ENCODE measurements around the gene WTIP.

Gene WTIP

DNA sequence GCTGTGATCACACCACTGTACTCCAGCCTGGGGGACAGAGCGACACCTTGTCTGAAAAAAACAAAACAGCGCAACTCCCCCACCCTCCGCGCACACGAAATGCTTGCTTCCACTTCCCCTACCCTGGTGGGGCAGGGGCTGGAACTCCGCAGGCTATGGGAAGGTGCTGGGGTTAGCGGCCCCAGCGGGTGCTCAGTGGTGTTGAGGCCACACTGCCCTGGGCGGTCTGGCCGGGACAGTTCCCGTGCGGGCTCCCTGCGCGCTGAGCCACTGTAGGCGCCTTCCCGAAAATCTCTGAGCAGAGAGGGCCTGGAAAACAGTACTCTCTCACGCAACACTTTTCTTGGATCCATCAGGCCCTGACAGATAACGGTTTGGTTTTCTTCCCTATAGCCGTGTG lies 1.1 kb upstream of the WTIP start:
- H3K4me3 ChIP-seq (ENCODE audit: low read depth in 1 of 2, low read length in 2 of 2), result no peak overlapping the region
- H3K9me3 ChIP-seq (ENCODE audit: control insufficient read depth in 1 of 2, low read length in 2 of 2), result no peaks in the 10 kb centered on the region
- peaks cover 0 to 25% of the 10 kb centered on the region in 2 donors for H3K4me1 ChIP-seq (ENCODE audit: control insufficient read depth in 1 of 2, insufficient read depth in 2 of 2, low read length in 2 of 2)
- no peaks in the 10 kb centered on the region for H3K27me3 ChIP-seq (ENCODE audit: low read depth, low read length)
- no peaks in the 10 kb centered on the region for H3K36me3 ChIP-seq (ENCODE audit: control insufficient read depth in 1 of 2, insufficient read depth in 2 of 2, low read length in 2 of 2)
- no peak overlapping the region for H3K27ac ChIP-seq (ENCODE audit: low read length)

DNA sequence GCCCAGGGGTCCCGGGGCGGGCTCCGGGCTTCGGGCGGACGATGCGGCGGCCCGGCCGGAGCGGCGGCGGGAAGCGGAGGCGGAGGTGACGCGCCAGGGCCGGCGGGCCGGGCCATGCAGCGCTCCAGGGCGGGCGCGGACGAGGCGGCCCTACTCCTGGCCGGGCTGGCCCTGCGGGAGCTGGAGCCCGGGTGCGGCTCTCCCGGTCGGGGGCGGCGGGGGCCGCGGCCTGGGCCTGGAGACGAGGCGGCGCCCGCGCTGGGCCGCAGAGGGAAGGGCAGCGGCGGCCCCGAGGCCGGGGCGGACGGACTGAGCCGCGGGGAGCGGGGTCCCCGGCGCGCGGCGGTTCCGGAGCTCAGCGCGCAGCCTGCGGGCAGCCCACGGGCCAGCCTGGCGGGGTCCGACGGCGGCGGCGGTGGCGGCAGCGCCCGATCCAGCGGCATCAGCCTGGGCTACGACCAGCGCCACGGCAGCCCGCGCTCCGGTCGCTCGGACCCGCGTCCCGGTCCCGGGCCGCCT lies 362 bp downstream of the WTIP start:
- peaks cover 0 to 25% of the 10 kb centered on the region in 2 donors for H3K4me1 ChIP-seq (ENCODE audit: control insufficient read depth in 1 of 2, insufficient read depth in 2 of 2, low read length in 2 of 2)
- H3K4me3 ChIP-seq (ENCODE audit: low read depth in 1 of 2, low read length in 2 of 2), result peak overlapping the region in 1 of 2 donors; percentile 78
- H3K9me3 ChIP-seq (ENCODE audit: control insufficient read depth in 1 of 2, low read length in 2 of 2), result no peaks in the 10 kb centered on the region
- no peak overlapping the region for H3K27ac ChIP-seq (ENCODE audit: low read length)
- no peaks in the 10 kb centered on the region for H3K36me3 ChIP-seq (ENCODE audit: control insufficient read depth in 1 of 2, insufficient read depth in 2 of 2, low read length in 2 of 2)
- H3K27me3 ChIP-seq (ENCODE audit: low read depth, low read length), result no peaks in the 10 kb centered on the region

DNA sequence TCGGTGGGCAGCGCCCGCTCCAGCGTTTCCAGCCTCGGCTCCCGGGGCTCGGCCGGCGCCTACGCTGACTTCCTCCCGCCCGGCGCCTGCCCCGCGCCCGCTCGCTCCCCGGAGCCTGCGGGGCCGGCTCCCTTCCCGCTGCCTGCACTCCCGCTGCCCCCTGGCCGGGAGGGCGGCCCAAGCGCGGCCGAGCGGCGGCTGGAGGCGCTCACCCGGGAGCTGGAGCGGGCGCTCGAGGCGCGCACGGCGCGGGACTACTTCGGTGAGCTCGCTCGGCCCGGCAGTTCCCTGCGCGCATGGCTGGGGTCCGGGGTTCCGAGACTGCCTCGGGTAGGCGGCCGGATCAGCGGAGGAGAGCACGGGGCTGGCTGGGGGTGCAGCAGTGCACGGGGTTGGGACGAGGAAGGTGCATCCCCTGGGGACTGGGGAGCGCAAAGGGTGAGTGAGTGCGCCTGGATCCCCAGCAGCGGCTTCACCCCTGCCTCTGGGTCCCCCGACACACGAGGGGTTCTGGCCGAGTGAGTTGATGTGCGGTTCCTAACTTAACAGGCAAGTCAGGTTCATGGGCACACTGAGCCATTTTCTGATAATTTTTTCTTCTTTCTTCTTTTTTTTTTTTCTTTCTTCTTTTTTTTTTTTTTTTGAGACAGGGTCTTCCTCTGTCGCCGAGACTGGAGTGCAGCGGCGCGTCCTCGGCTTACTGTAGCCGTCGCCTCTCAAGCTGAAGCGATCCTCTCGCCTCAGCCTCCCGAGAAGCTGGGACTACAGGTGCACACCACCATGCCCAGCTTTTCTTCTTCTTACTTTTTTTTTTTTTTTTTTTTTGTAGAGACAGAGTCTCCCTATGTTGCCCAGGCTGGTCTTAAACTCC lies 1.1 kb downstream of the WTIP start:
- Histone ChIP-seq H3K27ac (ENCODE audit: low read length) (no peak overlapping the region), H3K9me3 (ENCODE audit: control insufficient read depth in 1 of 2, low read length in 2 of 2) (no peaks in the 10 kb centered on the region), H3K27me3 (ENCODE audit: low read depth, low read length) (no peaks in the 10 kb centered on the region), H3K36me3 (ENCODE audit: control insufficient read depth in 1 of 2, insufficient read depth in 2 of 2, low read length in 2 of 2) (no peaks in the 10 kb centered on the region), H3K4me3 (ENCODE audit: low read depth in 1 of 2, low read length in 2 of 2) (peak overlapping the region; percentile 21 to 78), H3K4me1 (ENCODE audit: control insufficient read depth in 1 of 2, insufficient read depth in 2 of 2, low read length in 2 of 2) (peaks cover 0 to 25% of the 10 kb centered on the region in 2 donors)

DNA sequence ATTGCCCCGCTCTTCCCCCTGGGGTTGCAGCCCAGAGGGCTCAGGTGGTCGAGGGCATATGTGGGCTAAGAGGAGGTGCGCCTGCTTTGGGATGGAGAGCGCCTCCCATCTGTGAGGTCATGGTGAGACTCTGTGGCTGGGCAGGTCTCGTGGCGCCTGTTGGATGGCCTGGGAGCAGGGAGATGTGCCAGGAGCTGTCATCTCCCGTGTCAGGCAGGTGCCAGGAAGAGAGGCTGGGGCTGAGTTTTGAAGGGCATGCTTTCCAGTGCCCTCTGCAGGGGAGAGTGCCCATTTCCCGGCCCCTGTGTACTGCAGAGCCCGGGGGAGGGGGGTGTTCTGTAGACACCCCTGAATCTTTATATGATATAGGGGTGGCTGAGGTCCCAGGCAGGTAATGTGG lies 2.8 kb downstream of the WTIP start:
- Histone ChIP-seq H3K27ac (ENCODE audit: low read length) (no peak overlapping the region), H3K27me3 (ENCODE audit: low read depth, low read length) (no peaks in the 10 kb centered on the region), H3K9me3 (ENCODE audit: control insufficient read depth in 1 of 2, low read length in 2 of 2) (no peaks in the 10 kb centered on the region), H3K36me3 (ENCODE audit: control insufficient read depth in 1 of 2, insufficient read depth in 2 of 2, low read length in 2 of 2) (no peaks in the 10 kb centered on the region), H3K4me1 (ENCODE audit: control insufficient read depth in 1 of 2, insufficient read depth in 2 of 2, low read length in 2 of 2) (peaks cover 0 to 25% of the 10 kb centered on the region in 2 donors), H3K4me3 (ENCODE audit: low read depth in 1 of 2, low read length in 2 of 2) (no peak overlapping the region)

DNA sequence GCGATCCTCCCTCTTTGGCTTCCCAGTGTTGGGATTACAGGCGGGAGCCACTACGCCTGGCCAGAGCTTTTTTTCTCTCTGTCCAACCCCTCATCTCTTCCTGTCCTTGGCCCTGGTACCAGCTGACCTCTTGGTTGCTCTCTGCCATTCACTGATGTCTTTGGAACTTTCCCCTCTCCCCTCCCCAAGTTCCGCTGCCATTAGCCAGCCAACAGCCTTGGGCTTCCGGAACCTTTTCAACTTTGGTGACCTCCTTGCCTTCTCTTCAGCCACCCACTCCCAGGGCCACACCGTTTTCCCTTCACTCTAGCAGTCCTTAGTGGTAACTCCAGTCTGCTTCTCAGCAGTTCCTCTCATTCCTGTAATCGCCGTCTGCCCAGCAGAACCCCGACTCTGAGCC lies 4.3 kb downstream of the WTIP start:
- Histone ChIP-seq H3K9me3 (ENCODE audit: control insufficient read depth in 1 of 2, low read length in 2 of 2) (no peaks in the 10 kb centered on the region), H3K4me3 (ENCODE audit: low read depth in 1 of 2, low read length in 2 of 2) (no peak overlapping the region), H3K36me3 (ENCODE audit: control insufficient read depth in 1 of 2, insufficient read depth in 2 of 2, low read length in 2 of 2) (no peaks in the 10 kb centered on the region), H3K27ac (ENCODE audit: low read length) (no peak overlapping the region), H3K4me1 (ENCODE audit: control insufficient read depth in 1 of 2, insufficient read depth in 2 of 2, low read length in 2 of 2) (peaks cover 0 to 25% of the 10 kb centered on the region in 2 donors), H3K27me3 (ENCODE audit: low read depth, low read length) (no peaks in the 10 kb centered on the region)

DNA sequence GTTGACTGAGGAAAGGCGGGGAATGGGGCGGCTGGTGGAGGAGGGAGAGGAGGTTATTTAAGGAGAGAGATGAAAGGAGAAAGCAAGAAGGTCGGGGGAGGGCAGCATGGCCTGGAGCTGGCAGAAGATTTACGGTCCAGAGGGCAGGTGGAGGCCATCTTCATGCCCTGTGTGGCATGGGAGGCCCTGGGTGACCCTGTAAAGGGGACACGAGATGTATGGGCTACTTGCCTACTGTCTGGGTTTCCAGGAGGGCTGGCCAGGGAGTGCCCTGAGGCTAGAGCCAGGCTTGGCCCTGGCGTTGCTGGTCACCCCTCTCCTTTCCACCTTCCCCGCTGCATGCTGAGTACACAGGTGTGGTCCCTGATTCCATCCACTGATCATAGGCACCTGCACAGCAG lies 6.1 kb downstream of the WTIP start:
- H3K27me3 ChIP-seq (ENCODE audit: low read depth, low read length), result no peaks in the 10 kb centered on the region
- no peak overlapping the region for H3K4me3 ChIP-seq (ENCODE audit: low read depth in 1 of 2, low read length in 2 of 2)
- peaks cover 0 to 19% of the 10 kb centered on the region in 2 donors for H3K4me1 ChIP-seq (ENCODE audit: control insufficient read depth in 1 of 2, insufficient read depth in 2 of 2, low read length in 2 of 2)
- H3K9me3 ChIP-seq (ENCODE audit: control insufficient read depth in 1 of 2, low read length in 2 of 2), result no peaks in the 10 kb centered on the region
- H3K27ac ChIP-seq (ENCODE audit: low read length), result no peak overlapping the region
- peaks cover 0 to 6% of the 10 kb centered on the region in 2 donors for H3K36me3 ChIP-seq (ENCODE audit: control insufficient read depth in 1 of 2, insufficient read depth in 2 of 2, low read length in 2 of 2)

DNA sequence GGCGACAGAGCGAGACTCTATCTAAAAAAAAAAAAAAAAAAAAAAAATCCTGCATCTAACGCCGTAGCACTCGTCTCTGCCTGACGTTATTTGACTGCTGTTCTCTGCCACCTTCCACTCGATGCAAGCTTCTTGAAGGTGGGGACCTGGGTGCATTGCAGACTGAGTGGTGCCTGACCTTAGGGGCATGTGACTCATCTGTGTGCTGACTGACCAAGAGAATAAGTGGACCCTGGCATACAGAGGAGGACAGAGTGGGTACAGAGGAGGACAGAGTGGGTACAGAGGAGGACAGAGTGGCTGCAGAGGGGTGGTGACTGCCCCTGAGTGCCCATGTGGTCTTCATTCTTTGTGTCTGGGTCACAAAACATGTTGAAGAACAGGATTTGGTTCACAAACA lies 7.6 kb downstream of the WTIP start:
- no peak overlapping the region for H3K4me3 ChIP-seq (ENCODE audit: low read depth in 1 of 2, low read length in 2 of 2)
- peaks cover 0 to 20% of the 10 kb centered on the region in 2 donors for H3K36me3 ChIP-seq (ENCODE audit: control insufficient read depth in 1 of 2, insufficient read depth in 2 of 2, low read length in 2 of 2)
- H3K27me3 ChIP-seq (ENCODE audit: low read depth, low read length), result no peaks in the 10 kb centered on the region
- peaks cover 0 to 6% of the 10 kb centered on the region in 2 donors for H3K4me1 ChIP-seq (ENCODE audit: control insufficient read depth in 1 of 2, insufficient read depth in 2 of 2, low read length in 2 of 2)
- H3K9me3 ChIP-seq (ENCODE audit: control insufficient read depth in 1 of 2, low read length in 2 of 2), result no peaks in the 10 kb centered on the region
- H3K27ac ChIP-seq (ENCODE audit: low read length), result no peak overlapping the region

DNA sequence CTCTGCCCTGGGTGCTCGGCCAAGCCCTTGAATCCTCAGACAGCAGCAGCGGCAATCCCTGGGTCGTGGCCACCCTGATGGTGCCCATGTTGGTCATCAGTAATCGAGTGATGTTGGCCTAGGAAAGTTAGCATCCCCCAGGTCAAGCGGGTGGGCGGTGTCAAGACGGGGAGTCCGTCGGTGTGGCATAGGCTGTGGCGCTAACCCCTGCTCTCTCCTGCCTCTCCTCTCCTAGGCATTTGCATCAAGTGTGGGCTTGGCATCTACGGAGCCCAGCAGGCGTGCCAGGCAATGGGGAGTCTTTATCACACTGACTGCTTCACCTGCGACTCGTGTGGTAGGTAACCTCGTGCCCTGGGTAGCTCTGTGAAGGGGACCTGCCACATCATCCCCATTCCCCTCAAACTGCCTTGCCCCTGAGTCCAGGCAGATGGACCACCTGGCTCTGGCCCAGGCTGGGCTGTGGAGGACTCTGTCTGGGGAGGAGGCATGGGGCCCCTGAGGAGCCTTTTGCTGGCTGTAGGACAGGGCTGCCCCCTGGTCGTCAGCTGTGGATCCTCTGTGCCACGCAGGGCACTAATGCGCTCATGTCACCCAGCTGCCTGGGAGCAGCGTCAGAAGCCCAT lies 8.7 kb downstream of the WTIP start:
- H3K4me3 ChIP-seq (ENCODE audit: low read depth in 1 of 2, low read length in 2 of 2), result no peak overlapping the region
- H3K9me3 ChIP-seq (ENCODE audit: control insufficient read depth in 1 of 2, low read length in 2 of 2), result no peaks in the 10 kb centered on the region
- H3K4me1 ChIP-seq (ENCODE audit: control insufficient read depth in 1 of 2, insufficient read depth in 2 of 2, low read length in 2 of 2), result no peaks in the 10 kb centered on the region
- no peak overlapping the region for H3K27ac ChIP-seq (ENCODE audit: low read length)
- H3K27me3 ChIP-seq (ENCODE audit: low read depth, low read length), result no peaks in the 10 kb centered on the region
- H3K36me3 ChIP-seq (ENCODE audit: control insufficient read depth in 1 of 2, insufficient read depth in 2 of 2, low read length in 2 of 2), result peaks cover 0 to 30% of the 10 kb centered on the region in 2 donors

DNA sequence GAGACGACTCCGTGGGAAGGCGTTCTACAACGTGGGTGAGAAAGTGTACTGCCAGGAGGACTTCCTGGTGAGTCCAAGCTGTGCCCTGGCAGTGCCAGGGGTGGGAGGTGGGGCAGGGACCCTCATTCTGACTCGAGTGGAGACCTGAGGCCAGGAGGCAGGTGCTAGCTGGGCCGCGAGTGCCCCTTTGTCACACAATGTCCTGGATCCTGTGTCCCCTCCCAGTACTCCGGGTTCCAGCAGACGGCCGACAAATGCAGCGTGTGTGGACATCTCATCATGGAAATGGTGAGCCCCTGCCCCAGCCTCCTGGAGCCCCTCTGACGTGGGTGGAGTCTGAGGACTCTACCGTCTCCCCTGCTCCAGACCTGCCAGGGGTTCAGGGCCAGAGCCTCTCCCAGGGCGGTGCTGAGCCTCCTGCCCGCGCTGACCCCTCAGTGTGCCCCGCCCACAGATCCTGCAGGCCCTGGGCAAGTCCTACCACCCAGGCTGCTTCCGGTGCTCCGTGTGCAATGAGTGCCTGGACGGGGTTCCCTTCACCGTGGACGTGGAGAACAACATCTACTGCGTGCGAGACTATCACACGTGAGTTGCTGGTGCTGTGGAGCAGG lies 11.6 kb downstream of the WTIP start:
- Histone ChIP-seq H3K4me1 (ENCODE audit: control insufficient read depth in 1 of 2, insufficient read depth in 2 of 2, low read length in 2 of 2) (no peaks in the 10 kb centered on the region), H3K9me3 (ENCODE audit: control insufficient read depth in 1 of 2, low read length in 2 of 2) (no peaks in the 10 kb centered on the region), H3K27me3 (ENCODE audit: low read depth, low read length) (no peaks in the 10 kb centered on the region), H3K27ac (ENCODE audit: low read length) (no peak overlapping the region), H3K4me3 (ENCODE audit: low read depth in 1 of 2, low read length in 2 of 2) (no peak overlapping the region), H3K36me3 (ENCODE audit: control insufficient read depth in 1 of 2, insufficient read depth in 2 of 2, low read length in 2 of 2) (peaks cover 0 to 50% of the 10 kb centered on the region in 2 donors)

DNA sequence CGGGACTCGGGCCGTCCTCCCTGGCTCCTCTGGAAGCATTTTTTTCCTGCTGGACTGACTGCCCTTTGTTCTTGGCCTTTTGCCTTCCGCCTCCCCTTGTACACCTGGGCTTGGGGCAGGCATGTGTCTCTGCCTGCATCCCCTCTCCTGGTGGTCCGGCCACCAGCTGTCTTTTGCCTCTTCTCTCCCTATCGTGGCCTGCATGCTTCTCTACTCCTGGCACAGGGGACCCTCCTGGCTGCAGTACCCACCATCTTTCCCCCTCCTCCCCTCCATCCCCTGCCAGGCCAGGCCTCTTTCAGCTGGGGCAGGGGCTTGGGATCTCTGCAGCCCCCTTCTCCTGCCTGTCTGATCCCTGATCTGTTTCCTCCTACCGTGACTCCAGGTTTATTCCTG lies 12.1 kb downstream of the WTIP start:
- Histone ChIP-seq H3K4me3 (ENCODE audit: low read depth in 1 of 2, low read length in 2 of 2) (no peak overlapping the region), H3K9me3 (ENCODE audit: control insufficient read depth in 1 of 2, low read length in 2 of 2) (no peaks in the 10 kb centered on the region), H3K27me3 (ENCODE audit: low read depth, low read length) (no peaks in the 10 kb centered on the region), H3K27ac (ENCODE audit: low read length) (no peak overlapping the region), H3K4me1 (ENCODE audit: control insufficient read depth in 1 of 2, insufficient read depth in 2 of 2, low read length in 2 of 2) (no peaks in the 10 kb centered on the region), H3K36me3 (ENCODE audit: control insufficient read depth in 1 of 2, insufficient read depth in 2 of 2, low read length in 2 of 2) (peaks cover 0 to 50% of the 10 kb centered on the region in 2 donors)

DNA sequence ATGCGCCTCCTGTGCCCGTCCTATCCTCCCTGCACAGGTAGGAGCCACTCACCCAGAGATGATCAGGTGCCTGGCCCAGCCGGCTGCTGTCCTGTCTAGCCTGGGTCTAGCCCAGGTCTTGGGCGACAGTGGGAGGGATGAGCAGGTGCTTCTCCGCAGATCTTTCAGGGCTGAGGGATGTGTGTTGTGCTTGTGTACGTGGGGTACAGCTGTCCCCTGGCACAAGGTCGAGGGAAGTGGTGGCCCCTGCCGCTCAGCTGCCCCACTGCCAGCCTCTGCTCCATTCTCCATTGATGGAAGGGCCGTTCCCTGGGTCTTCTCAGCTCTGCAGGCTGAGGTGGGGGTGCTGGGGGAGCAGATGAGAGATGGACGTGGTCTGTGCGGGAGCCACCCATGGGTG lies 13.0 kb downstream of the WTIP start:
- no peaks in the 10 kb centered on the region for H3K9me3 ChIP-seq (ENCODE audit: control insufficient read depth in 1 of 2, low read length in 2 of 2)
- no peaks in the 10 kb centered on the region for H3K4me1 ChIP-seq (ENCODE audit: control insufficient read depth in 1 of 2, insufficient read depth in 2 of 2, low read length in 2 of 2)
- H3K36me3 ChIP-seq (ENCODE audit: control insufficient read depth in 1 of 2, insufficient read depth in 2 of 2, low read length in 2 of 2), result peaks cover 0 to 50% of the 10 kb centered on the region in 2 donors
- H3K4me3 ChIP-seq (ENCODE audit: low read depth in 1 of 2, low read length in 2 of 2), result no peak overlapping the region
- H3K27me3 ChIP-seq (ENCODE audit: low read depth, low read length), result no peaks in the 10 kb centered on the region
- H3K27ac ChIP-seq (ENCODE audit: low read length), result no peak overlapping the region
